NCI-H146 treated with DMSO at 0.1 percent for 48 hours (cell line): ENCODE measurements around the gene PLSCR1.

Experiments
- DNase-seq: peaks from one replicate; lab custom pipeline; 2025; ENCODE audit not compliant: unreplicated experiment; lab: John Stamatoyannopoulos, UW

Gene PLSCR1, protein sequence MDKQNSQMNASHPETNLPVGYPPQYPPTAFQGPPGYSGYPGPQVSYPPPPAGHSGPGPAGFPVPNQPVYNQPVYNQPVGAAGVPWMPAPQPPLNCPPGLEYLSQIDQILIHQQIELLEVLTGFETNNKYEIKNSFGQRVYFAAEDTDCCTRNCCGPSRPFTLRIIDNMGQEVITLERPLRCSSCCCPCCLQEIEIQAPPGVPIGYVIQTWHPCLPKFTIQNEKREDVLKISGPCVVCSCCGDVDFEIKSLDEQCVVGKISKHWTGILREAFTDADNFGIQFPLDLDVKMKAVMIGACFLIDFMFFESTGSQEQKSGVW

DNA sequence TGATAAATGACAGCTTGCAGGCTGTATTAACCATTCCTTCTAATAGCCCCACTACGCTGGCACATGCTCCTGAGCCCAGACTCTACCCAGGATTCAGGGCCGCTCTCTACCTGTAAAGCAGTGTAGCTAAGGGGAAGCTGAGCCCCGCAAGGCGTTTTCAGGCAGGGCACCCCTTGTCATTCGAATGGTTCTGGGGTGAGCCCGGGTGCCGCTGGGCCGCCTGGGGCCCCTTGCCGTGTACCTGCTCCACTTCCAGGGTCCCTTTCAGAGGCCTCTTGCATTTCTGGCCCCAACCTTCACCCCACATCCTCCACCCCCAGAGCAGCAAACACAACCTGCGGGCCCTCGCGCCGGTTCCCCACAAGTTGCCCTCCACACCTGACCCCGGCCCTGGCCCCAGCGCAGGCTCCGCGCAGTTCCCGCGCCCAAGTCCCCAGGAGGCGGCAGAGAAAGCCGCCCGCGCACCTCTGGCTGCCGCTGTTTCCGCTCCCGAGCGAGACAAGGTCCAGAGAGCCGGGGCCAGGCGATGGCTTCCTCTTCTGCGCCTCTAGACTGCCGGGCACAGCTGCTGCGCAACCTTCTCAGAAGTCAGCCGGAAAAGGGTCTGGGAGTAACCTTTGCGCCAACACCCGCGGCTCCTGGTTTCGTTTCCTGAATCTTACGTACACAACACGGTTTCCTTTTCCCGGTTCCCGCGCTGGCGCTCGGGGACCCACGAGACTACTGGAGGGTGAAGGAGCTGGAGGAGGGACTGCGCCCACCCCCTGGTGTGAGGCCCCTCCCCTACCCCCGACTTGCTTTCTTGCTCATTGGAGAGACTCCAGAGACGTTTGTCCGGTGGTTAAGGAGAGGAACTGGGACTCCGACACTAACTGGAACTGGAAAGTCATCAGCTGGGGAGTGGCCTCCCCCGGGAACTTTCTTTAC is at the start of gene PLSCR1:
PLSCR1 (minus strand) TSS at position 606 of the 927 bp plus-strand sequence. CDS start 8,055 bp downstream, outside the sequence.
- DNase-seq = peak; percentile 89

DNA sequence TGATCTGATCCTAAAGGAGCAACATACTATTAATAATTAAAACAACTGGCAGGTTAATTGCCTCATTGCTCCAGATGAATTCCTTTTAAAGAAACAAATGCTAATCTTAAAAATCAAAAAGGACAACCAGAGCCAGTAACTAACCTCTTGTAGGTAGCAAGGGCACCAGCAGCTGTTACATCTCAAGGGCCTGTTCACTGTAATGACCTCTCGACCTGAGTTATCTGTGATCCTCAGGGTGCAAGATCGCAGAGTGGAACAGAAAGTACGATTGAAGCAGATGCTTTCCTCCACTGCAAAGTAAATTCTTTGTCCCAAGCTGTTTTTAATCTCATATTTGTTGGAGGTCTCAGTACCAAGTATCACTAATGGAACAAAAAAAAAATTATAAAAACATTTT is 49.4 kb upstream of the PLSCR1 start:
- no peak for DNase-seq

DNA sequence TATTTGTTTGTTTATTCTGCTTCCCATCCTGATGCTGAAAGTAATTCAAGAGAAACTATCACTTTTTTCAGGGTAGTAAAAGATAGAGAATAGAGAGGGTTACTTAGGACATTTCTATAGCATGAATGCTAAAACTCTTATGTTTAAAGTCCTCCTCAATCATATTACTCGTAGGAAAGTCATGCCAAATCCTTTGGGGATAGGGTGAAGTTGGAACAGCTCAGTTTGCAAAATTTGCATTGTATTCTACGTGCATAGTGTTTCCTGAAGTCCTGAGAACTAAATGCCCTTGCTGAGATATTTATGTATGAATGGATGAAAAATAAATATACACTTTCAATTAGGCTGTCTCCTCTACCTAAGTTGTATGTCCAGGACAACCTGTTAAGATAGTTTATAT is 46.1 kb upstream of the PLSCR1 start:
- DNase-seq = no peak

DNA sequence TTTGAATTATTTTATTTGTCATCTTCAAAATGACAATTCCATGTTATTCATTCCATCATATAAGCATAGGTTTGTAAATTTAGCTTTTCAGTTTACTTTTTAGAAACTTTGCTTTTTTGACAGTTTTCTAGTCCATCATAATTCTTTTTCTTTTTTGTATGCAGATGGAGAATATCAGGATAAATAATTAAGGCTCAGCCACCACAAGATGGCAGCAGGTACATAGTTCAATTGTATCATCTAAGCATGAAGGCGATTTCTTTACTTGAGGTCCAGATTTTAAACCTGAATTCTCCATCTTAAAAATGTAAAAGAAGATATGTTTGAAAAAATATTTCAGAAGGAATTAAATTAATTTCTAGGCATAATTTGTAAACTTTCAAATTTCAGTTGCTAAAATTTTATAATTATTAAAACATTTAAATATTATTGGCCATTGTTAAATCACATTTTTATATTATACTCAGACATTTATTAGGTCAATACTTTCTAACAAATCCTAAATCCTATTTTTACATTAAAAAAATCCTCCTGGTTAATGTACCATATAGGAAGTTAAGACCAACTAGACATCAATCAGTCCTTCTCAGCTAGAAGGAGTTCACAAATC is 45.6 kb upstream of the PLSCR1 start:
- DNase-seq = peak; percentile 61

GRCh38 chr3:146585156-146585555 is 40.7 kb upstream of the PLSCR1 start:
- no peak for DNase-seq

GRCh38 chr3:146581951-146582467 is 37.6 kb upstream of the PLSCR1 start:
- no peak for DNase-seq

DNA sequence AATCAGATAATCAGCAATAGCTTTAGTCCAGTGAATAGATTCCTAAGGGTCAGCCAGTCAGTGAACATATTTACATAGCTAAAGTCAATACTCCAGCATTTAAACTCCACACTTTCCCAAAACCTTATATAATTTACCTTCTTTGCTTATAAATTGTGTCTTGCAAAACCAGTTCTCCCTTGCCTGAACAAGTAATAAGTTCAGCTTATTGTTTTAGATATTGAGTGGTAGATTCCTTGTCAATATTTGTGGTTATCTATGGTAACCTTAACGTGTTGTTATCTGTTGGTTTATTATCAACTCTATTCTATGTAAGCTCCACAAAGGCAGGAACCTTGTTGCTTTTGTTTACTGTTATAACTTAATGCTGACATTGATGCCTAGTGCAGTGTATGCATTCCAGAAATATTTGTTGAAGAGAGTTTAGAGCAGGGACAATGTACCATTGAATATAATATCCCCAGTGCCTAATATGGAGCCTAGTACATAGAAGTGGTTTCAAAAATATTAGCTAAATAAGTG is 36.7 kb upstream of the PLSCR1 start:
- DNase-seq = peak; percentile 16

DNA sequence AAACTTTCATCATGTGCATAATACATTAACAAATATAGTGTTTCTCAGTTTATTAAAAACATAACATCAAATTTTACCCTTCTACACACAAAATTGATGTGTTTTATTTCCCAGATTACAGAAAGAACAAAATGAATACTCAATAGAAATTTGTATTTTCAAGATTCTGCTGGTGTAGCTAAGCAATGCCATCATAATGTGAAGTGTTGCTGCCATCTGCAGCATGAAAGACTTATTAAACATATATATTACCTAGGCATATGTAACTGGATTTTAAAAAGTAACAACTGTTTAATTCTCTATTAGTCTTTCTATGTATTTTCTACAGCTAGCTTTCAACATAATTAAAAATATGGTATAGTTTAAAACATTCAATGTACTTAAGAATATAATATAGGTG is 33.3 kb upstream of the PLSCR1 start:
- DNase-seq = peak; percentile 46

DNA sequence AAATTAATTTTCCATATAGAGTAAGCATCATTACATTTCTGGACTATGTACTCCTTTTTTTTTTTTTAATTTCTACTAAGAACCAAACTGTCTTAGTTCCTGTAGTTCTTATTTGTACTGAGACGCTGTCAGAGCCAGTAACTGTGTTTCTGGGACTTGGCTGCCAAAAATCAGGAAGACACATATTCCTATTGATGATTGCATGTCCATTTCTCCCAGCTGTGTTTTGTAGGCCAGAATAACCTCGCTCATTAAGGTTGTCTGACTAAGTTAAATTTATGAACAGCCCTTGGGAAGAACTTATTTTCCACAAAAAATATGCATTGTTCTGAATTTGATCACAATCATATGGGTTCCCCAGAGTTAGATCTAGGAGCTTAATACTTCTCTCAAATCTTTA is 31.2 kb upstream of the PLSCR1 start:
- no peak for DNase-seq

DNA sequence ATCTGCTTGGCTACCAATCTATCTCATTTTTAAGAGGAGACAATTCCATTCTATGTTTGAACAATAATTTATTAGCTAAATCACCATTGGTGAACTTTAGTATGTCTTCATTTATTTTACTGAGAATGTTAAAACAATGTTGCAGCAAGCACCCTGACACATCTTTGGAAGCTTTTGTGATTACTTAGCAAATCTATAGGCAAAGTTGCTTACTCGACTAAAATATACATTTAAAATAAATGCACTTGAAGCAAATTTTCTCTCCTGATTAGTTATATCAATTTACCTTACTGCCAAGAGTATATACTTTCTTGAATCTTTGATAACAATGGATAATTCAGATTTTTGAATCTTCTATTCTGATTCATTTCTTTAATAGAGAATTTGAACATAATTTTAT is 29.8 kb upstream of the PLSCR1 start:
- no peak for DNase-seq

GRCh38 chr3:146569314-146569713 is 24.9 kb upstream of the PLSCR1 start:
- DNase-seq = no peak

DNA sequence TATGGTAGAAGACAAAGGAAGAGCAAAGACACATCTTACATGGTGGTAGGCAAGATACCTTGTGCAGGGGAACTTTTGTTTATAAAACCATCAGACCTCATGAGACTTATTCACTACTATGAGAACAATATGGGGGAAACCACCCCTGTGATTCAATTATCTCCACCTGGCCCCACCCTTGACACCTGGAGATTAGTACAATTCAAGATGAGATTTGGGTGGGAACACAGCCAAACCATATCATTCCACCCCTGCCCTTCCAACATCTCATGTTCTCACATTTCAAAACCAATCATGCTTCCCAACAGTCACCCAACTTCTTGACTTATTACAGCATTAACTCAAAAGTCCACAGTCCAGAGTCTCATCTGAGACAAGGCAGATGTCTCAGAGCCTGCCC is 21.7 kb upstream of the PLSCR1 start:
- DNase-seq = no peak

GRCh38 chr3:146561879-146562278 is 17.5 kb upstream of the PLSCR1 start:
- DNase-seq = no peak

DNA sequence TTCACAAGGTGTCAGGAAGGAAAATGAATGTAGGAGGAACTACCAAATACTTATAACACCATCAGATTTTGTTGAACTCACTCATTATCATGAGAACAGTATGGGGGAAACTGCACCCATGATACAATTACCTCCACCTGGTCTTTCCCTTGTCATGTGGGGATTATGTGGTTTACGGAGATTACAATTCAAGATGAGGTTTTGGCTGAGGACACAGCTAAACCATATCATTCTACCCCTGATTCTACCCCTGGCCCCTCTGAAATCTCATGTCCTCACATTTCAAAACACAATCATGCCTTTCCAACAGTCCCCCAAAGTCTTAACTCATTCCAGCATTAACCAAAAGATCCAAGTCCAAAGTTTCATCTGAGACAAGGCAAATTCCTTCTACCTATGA is 17.1 kb upstream of the PLSCR1 start:
- DNase-seq = no peak

DNA sequence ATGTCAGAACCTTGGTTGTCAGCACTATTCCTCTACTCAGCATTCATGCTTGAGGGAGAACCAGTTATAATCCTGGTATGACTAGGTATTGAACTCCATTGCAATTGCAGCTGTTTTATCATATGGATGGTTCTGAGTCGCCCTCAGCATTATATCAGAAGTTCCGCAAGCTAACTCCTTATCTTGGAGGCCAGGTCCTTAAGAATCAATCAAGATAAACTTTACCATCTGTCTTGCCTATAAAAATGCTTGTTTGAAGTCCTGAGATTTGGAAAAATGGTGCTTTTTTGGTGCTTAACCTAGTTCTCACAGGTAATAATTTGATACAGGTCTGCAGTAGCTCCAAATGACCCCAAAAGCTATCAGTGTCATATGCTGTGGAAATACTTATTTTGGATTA is 16.3 kb upstream of the PLSCR1 start:
- no peak for DNase-seq

DNA sequence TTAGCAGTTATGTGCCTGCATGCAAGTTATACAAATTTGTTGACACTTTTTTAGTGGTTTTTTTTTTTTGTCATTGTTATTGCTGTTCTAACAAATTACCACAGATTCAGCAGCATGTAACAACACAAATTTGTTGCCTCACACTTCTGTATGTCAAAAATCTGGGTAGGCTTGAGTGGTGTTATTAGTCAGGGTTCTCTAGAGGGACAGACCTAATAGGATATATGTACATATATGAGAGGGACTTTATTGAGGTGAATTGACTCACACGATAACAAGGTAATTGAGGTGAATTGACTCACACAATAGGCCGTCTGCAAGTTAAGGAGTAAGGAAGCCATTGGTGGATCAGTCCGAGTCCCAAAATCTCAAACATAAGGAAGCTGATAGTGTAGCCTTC is 15.0 kb upstream of the PLSCR1 start:
- no peak for DNase-seq

DNA sequence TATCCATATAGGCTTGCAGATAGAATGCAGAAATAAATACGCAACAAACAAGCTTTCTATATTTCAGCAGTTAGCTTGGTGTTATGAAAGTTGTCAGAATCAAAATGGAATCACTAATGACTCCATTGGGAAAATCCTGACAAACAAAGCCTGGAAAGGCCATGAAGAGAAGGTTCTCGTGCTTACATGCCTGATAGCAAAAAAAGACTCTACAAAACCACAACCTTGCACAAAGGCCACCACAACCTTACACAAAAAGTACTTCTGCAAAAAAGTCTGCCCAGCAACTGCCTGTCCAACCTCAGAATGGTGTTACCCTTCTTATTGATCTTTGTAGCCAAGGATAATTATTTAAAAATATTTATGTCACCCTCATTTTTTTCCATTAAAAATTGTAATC is 14.4 kb upstream of the PLSCR1 start:
- DNase-seq = no peak

DNA sequence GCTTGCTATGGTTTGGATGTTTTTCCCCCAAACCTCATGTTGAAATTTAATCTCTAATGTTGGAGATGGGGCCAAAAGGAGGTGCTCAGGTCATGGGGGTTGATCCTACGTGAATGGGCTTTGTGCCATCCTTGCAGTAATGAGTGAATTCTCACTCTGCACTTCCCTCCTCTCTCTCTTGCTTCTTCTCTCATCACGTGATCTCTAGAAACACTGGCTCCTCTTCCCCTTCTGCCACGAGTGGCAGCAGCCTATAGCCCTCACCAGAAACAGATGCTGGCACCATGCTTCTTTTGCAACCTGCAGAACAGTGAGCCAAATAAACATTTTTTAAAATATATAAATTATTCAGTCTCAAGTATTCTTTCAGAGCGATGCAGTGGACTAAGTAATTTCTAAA is 13.3 kb upstream of the PLSCR1 start:
- DNase-seq = no peak

GRCh38 chr3:146555311-146555710 is 10.9 kb upstream of the PLSCR1 start:
- no peak for DNase-seq

DNA sequence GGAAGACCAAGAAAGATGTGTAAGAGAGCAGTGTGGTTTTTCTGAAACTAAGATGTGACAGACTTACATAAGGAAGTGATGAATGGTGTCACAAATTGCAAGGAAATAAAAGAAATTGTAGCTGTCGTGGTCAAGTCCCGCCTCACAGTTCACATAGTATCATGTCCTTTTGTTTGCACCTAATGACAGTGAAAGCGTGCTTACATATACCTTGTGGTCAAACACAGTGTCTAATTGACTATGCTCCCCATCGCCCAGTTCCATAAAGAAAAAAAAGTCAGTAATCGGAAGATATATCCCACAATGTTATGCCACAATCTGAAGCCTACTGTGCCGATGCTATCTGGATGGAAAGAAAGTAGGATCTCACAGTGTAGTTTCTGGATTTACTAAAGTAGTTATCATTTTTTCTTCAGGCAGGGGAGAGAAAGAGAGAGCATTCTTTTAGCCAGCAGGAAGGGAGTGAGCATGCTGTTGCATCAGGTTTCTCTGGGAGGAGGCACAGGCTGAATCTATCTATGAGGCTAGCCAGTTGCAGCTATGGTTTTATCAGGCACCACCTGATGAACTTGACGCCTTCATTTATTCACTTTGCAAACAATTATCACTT is 9.8 kb upstream of the PLSCR1 start:
- no peak for DNase-seq
